Body of pancreas (tissue), 4 donors: ENCODE data around the gene IGSF8. TPM values are rescaled to one million over a fixed set of nuclear protein-coding genes. Genes with fewer than 3 reads are reported as not detected.
"Not testable (repeated sequence)": the region's sequence is repeated elsewhere in the genome, so short reads cannot be mapped to it uniquely, and the experiment has no call there.

Experiments
- ATAC-seq: fragments of 150-250 bp; one replicate; pipeline ENCODE4 v1.9.1; 2016
- DNase-seq, 4 donors: peaks; one replicate each; pipeline ENCODE4 v3.0.0-alpha.2; 2019
- H3K27ac ChIP-seq, 4 donors: fragments of 200-600 bp; sonication (generic); 1 replicate in 3 of 4; 2 replicates in 1 of 4; pipeline versions ENCODE4 v1.5.1 to v1.6.1; 2016 to 2019; ENCODE audit warnings: mild to moderate bottlenecking in 1 of 4, mixed read lengths in 1 of 4, moderate library complexity in 1 of 4
- H3K27me3 ChIP-seq, 2 donors: fragments of 200-600 bp; sonication (generic); one replicate each; pipeline ENCODE4 v1.6.0; 2016; ENCODE audit warnings: mild to moderate bottlenecking in 1 of 2
- H3K36me3 ChIP-seq, 2 donors: fragments of 200-600 bp; sonication (generic); replicated peaks in 1 of 2; 2 replicates each; pipeline ENCODE4 v1.5.1; 2016; ENCODE audit warnings: low read depth in 2 of 2; ENCODE audit not compliant: insufficient read depth in 1 of 2
- H3K4me1 ChIP-seq: fragments of 200-600 bp; sonication (generic); one replicate; pipeline ENCODE4 v1.6.0; 2016
- H3K4me3 ChIP-seq, 2 donors: fragments of 200-600 bp; sonication (generic); 1 replicate in 1 of 2; 2 replicates in 1 of 2; pipeline ENCODE4 v1.5.1; 2016 to 2019
- H3K9me3 ChIP-seq, 3 donors: fragments of 200-600 bp; sonication (generic); 1 replicate in 2 of 3; 2 replicates in 1 of 3; pipeline ENCODE4 v1.5.1; 2016
- POLR2A ChIP-seq, 3 donors: fragments of 450-650 bp; IDR thresholded peaks; one replicate each; pipeline ENCODE4 v1.6.1; 2016; ENCODE audit warnings: antibody characterized with exemption in 3 of 3, mild to moderate bottlenecking in 2 of 3
- WGBS, 2 donors: methylation state at CpG; one replicate each; pipeline ENCODE4 v1.1.5; 2017; 5-methylcytosine and 5-hydroxymethylcytosine counted together
- intact Hi-C: fragments of 100-400 bp; cut with DNase I; formaldehyde crosslinking; loops from one replicate; pipeline ENCODE4 v1.15.1; 2023
- total RNA-seq, 2 donors: library from RNA; depleted of rRNA; stranded (reverse); fragments of >200 nt; gene quantifications; one replicate each; pipeline ENCODE4 v1.1.0, GENCODE V29; 2016
- TF ChIP-seq, protein P1 (sequence below), 7 experiments: fragments of 450-650 bp in 4 of 7; fragments of 200-600 bp in 3 of 7; sonication (generic) in 3 of 7; IDR thresholded peaks; one replicate each; pipeline ENCODE4 v1.5.1; 2016 to 2019; ENCODE audit warnings: antibody characterized with exemption in 7 of 7

The IGSF8 gene
- total RNA-seq, 2 donors from 2014 or later = 18.4 to 46.8 TPM

GRCh38 chr1:160129046-160129445 lies 30.6 kb upstream of the IGSF8 start:
- 89 to 93% methylated on average over 5 of the region's 5 CpGs for WGBS, 2 donors
- Histone ChIP-seq H3K27me3 (no peaks in the 10 kb centered on the region), H3K9me3 (no peaks in the 10 kb centered on the region), H3K27ac (no peak overlapping the region), H3K36me3 (no peaks in the 10 kb centered on the region), H3K4me3 (no peak overlapping the region), H3K4me1 (peaks cover 8% of the 10 kb centered on the region)
- TF ChIP-seq, protein P1, sequence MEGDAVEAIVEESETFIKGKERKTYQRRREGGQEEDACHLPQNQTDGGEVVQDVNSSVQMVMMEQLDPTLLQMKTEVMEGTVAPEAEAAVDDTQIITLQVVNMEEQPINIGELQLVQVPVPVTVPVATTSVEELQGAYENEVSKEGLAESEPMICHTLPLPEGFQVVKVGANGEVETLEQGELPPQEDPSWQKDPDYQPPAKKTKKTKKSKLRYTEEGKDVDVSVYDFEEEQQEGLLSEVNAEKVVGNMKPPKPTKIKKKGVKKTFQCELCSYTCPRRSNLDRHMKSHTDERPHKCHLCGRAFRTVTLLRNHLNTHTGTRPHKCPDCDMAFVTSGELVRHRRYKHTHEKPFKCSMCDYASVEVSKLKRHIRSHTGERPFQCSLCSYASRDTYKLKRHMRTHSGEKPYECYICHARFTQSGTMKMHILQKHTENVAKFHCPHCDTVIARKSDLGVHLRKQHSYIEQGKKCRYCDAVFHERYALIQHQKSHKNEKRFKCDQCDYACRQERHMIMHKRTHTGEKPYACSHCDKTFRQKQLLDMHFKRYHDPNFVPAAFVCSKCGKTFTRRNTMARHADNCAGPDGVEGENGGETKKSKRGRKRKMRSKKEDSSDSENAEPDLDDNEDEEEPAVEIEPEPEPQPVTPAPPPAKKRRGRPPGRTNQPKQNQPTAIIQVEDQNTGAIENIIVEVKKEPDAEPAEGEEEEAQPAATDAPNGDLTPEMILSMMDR (IDR thresholded peaks at IDR 0.05) = no peak
- no peak for TF ChIP-seq POLR2A (IDR thresholded peaks at IDR 0.05)
- no peak for ATAC-seq
- no peak for DNase-seq
- intact Hi-C loops = no loop called here

GRCh38 chr1:160128636-160129035 lies 30.2 kb upstream of the IGSF8 start:
- Histone ChIP-seq H3K27ac (no peak overlapping the region), H3K27me3 (no peaks in the 10 kb centered on the region), H3K36me3 (no peaks in the 10 kb centered on the region), H3K9me3 (no peaks in the 10 kb centered on the region), H3K4me1 (peaks cover 8% of the 10 kb centered on the region), H3K4me3 (no peak overlapping the region)
- intact Hi-C loops = no loop called here
- DNase-seq = no peak
- TF ChIP-seq, protein P1 (IDR thresholded peaks at IDR 0.05) = no peak
- TF ChIP-seq POLR2A (IDR thresholded peaks at IDR 0.05) = no peak
- WGBS, 2 donors = 87 to 93% methylated on average over 18 of the region's 18 CpGs
- ATAC-seq = no peak

DNA sequence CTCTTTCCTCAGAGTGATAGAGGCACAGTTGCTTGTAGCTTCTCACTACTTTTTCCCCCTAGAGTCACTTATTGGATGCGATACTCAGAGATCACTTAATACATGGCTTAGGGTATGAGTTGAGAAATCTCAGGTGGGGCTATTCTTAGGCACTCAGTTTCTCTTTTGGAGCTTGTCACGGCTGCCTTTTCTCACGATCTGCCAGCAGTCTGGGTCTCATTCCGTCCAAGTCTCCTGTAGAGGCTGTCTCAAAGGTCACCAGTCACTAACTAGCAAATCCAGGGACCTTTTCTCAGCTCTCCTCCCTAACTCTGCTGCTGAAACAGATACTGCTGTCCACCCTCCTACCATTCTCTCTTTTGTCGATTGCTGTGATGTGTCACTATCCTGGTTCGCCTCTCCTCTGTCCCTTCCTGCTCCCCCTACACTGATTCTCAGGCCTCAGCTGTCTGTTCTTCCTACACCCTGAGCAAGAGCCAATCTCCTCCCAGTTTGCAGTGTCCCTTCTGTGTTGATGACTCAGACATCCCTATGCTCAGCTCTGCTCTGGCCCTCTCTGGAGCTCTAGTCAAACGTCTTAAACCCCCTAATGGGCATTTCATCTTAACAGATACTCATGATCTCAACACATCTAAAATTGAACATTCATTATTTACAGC lies 29.6 kb upstream of the IGSF8 start:
- peak in 1 of 4 donors; percentile 22 for DNase-seq
- Histone ChIP-seq H3K4me1 (peaks cover 8% of the 10 kb centered on the region), H3K36me3 (no peaks in the 10 kb centered on the region), H3K9me3 (no peaks in the 10 kb centered on the region), H3K27ac (no peak overlapping the region), H3K4me3 (no peak overlapping the region), H3K27me3 (no peaks in the 10 kb centered on the region)
- ATAC-seq = no peak
- TF ChIP-seq POLR2A (IDR thresholded peaks at IDR 0.05) = no peak
- TF ChIP-seq, protein P1 (IDR thresholded peaks at IDR 0.05) = no peak
- 49 to 60% methylated on average over 7 of the region's 7 CpGs for WGBS, 2 donors
- intact Hi-C loops = no loop called here

DNA sequence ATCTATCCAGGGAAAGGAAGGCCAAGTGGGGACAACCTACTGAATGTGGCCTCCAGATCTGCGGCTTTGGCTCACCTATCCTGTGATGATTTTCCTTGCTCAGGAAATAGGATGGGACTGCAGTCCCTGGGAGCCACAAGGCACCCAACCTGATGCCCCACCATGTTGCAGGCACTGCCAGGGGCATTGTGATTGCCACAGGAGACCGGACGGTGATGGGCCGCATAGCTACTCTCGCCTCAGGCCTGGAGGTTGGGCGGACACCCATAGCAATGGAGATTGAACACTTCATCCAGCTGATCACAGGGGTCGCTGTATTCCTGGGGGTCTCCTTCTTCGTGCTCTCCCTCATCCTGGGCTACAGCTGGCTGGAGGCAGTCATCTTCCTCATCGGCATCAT lies 29.0 kb upstream of the IGSF8 start:
- TF ChIP-seq, protein P1 (IDR thresholded peaks at IDR 0.05) = no peak
- no peak for TF ChIP-seq POLR2A (IDR thresholded peaks at IDR 0.05)
- H3K27ac ChIP-seq = no peak overlapping the region
- H3K4me1 ChIP-seq = peaks cover 7% of the 10 kb centered on the region
- H3K27me3 ChIP-seq = no peaks in the 10 kb centered on the region
- no peak overlapping the region for H3K4me3 ChIP-seq
- intact Hi-C loops = no loop called here
- no peaks in the 10 kb centered on the region for H3K36me3 ChIP-seq
- DNase-seq = no peak
- ATAC-seq = no peak
- H3K9me3 ChIP-seq = no peaks in the 10 kb centered on the region
- WGBS, 2 donors = 91 to 96% methylated on average over 9 of the region's 9 CpGs

DNA sequence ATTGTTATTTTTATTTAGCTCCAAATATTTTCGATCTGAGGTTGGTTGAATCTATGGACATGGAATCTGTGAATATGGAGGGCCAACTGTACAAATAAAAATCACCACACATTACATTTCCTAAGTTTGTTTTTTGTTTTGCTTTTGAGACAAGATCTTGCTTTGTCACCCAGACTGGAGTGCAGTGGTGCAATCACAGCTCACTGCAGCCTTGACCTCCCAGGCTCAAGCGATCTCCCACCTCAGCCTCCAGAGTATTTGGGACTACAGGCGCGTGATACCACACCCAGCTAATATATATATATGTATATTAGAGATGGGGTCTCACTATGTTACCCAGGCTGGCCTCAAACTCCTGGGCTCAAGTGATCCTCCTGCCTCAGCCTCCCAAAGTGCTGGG lies 27.9 kb upstream of the IGSF8 start:
- intact Hi-C loops, H3K27me3 ChIP-seq, H3K27ac ChIP-seq, DNase-seq, ATAC-seq, H3K4me1 ChIP-seq, H3K4me3 ChIP-seq, H3K36me3 ChIP-seq, H3K9me3 ChIP-seq: not testable (repeated sequence)
- WGBS, 2 donors = 65 to 71% methylated on average over 4 of the region's 4 CpGs
